ENCODE results near the gene BRIP1.

DNA sequence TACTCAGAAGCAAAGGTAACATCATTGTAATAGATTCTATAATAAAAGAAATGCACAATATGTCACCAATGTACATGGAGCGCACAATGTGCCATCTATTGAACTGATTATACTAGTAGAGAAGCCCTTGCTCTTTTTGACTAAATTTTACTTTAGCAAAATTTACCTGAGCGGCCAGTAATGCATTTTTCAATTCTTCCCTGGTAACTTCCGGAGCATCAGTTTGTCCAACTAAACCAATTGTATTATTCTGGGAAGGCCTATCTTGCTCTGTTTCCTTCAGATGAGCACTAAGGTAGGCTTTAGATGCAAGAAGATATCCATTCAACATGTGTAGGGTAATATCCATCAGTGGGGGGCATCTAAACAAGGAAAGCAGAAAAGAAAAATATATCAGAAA is 8.8 kb upstream of the BRIP1 start:
- TF ChIP-seq, protein P1, sequence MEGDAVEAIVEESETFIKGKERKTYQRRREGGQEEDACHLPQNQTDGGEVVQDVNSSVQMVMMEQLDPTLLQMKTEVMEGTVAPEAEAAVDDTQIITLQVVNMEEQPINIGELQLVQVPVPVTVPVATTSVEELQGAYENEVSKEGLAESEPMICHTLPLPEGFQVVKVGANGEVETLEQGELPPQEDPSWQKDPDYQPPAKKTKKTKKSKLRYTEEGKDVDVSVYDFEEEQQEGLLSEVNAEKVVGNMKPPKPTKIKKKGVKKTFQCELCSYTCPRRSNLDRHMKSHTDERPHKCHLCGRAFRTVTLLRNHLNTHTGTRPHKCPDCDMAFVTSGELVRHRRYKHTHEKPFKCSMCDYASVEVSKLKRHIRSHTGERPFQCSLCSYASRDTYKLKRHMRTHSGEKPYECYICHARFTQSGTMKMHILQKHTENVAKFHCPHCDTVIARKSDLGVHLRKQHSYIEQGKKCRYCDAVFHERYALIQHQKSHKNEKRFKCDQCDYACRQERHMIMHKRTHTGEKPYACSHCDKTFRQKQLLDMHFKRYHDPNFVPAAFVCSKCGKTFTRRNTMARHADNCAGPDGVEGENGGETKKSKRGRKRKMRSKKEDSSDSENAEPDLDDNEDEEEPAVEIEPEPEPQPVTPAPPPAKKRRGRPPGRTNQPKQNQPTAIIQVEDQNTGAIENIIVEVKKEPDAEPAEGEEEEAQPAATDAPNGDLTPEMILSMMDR (IDR thresholded peaks at IDR 0.05; ENCODE audit: extremely low read depth in 1 of 2, insufficient read depth in 1 of 2, low read depth in 1 of 2, low read length in 2 of 2), result no peak
- TF ChIP-seq EZH2 (IDR thresholded peaks at IDR 0.05; ENCODE audit: borderline replicate concordance, low read depth, low read length, severe bottlenecking), result no peak
- no peak for TF ChIP-seq POLR2AphosphoS5 (IDR thresholded peaks at IDR 0.05; ENCODE audit: insufficient read depth, low read depth, low read length)
- TF ChIP-seq, protein P2, sequence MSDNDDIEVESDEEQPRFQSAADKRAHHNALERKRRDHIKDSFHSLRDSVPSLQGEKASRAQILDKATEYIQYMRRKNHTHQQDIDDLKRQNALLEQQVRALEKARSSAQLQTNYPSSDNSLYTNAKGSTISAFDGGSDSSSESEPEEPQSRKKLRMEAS (IDR thresholded peaks at IDR 0.05; ENCODE audit: insufficient read depth, insufficient read length), result no peak
- TF ChIP-seq POLR2A (IDR thresholded peaks at IDR 0.05; ENCODE audit: low read depth, low read length), result no peak
- TF ChIP-seq JUN (IDR thresholded peaks at IDR 0.05; ENCODE audit: borderline replicate concordance, insufficient read depth, insufficient read length, low read depth), result no peak
